ENCODE results near the gene CCK. TPM values are rescaled to one million over a fixed set of nuclear protein-coding genes. Genes with fewer than 3 reads are reported as not detected.

CCK gene
- total and polyA plus RNA-seq, 4 donors = 0.28 to 1.2 (median 0.41) TPM; not detected in 1

DNA sequence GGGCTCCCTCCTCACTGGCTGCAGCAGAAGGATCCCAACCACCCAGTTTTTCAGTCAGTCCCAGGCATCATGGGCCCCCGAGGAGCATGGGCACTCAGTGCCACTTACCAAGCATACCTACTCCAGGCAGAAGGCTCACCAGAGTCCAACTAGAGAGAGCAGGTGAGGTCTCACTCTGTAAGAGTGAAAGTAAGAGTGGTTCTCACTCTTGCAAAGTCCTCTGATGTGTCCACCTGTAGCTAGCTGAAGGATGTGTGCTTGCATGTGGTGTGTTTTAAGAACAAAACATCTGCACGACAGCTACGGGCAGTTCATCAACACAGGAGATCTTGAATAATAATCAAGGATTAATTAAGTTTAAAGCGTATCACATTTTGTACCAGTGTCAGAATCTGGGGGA is 49.7 kb downstream of the CCK start:
- DNase-seq (no peak), ATAC-seq (ENCODE audit: insufficient read depth, low FRiP score) (no peak)
- Histone ChIP-seq H3K4me3 (no peak overlapping the region), H3K27me3 (ENCODE audit: control insufficient read depth in 3 of 3, insufficient read depth in 3 of 3, low read length in 2 of 3) (no peaks in the 10 kb centered on the region), H3K9ac (ENCODE audit: insufficient read depth in 1 of 2, low read length in 2 of 2) (no peak overlapping the region), H3K9me3 (ENCODE audit: control insufficient read depth in 4 of 4, insufficient read depth in 3 of 4, low read length in 3 of 4) (no peaks in the 10 kb centered on the region), H3K4me1 (ENCODE audit: control insufficient read depth in 5 of 5, insufficient read depth in 5 of 5, low read length in 5 of 5) (peaks cover 0 to 4% (median 0%) of the 10 kb centered on the region in 5 donors), H3K27ac (ENCODE audit: low read depth in 1 of 2, low read length in 1 of 2) (no peak overlapping the region), H3K36me3 (ENCODE audit: control insufficient read depth in 4 of 4, insufficient read depth in 4 of 4, low read length in 4 of 4) (peaks cover 0 to 28% (median 4%) of the 10 kb centered on the region in 4 donors)
- TF ChIP-seq, protein P1, sequence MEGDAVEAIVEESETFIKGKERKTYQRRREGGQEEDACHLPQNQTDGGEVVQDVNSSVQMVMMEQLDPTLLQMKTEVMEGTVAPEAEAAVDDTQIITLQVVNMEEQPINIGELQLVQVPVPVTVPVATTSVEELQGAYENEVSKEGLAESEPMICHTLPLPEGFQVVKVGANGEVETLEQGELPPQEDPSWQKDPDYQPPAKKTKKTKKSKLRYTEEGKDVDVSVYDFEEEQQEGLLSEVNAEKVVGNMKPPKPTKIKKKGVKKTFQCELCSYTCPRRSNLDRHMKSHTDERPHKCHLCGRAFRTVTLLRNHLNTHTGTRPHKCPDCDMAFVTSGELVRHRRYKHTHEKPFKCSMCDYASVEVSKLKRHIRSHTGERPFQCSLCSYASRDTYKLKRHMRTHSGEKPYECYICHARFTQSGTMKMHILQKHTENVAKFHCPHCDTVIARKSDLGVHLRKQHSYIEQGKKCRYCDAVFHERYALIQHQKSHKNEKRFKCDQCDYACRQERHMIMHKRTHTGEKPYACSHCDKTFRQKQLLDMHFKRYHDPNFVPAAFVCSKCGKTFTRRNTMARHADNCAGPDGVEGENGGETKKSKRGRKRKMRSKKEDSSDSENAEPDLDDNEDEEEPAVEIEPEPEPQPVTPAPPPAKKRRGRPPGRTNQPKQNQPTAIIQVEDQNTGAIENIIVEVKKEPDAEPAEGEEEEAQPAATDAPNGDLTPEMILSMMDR (IDR thresholded peaks at IDR 0.05; ENCODE audit: control extremely low read depth, extremely low read depth) = no peak
- WGBS, 2 donors = 90 to 91% methylated on average over 4 of the region's 4 CpGs

DNA sequence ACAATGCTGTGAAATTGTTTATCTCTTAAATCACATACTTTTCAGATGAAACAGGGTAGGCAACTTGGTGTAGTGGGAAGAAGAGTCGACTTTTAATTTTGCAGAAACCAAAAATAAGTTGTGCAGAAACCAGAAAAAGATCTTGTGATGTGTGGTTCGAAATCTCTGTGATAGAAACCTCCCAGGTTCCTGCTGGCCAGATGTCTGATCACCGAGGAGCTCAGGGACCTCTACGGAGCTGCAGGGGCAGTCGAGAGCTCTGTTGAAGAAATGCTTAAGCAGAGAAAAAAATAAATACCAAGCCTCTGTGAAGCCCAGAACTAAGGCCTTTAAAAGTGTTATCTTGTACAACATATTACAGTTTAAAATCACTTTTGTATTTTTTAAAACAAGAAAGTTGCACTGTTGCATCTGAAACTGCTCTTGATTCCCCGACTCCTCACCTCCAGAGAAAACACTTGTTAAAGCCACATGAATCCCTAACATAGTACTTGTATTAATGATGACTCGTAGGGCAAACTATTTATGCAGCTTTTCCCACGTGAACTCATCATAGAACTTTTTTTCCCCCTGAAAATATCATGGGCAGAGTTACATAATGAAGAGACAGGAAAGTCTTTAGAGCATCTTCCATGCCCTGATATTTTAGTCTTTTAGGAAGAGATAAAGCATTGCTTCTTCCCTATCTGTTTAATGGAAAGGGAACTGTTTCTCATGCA is 51.3 kb downstream of the CCK start:
- no peak overlapping the region for H3K4me3 ChIP-seq
- WGBS, 2 donors = 68 to 83% methylated on average over 8 of the region's 8 CpGs

DNA sequence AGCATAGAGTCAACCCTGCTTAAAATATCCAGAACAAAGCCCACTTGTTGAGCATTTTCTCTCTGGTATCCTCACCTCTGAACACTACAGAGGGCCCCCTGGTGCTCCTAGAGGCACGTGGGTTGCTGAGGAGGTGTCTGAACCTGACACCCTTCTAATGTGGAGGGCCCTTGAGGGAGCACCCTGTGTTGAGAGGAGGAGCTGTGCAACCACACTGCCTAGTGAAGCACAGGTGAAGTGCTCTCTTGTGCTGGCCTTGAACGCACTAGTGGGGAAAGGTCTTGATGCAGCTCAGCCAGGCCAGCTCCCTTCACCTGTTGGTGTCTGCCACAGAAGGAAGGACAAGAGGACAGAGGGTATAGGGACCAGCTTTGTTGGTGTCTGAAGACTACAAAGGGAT is 51.9 kb downstream of the CCK start:
- Histone ChIP-seq H3K4me3 (no peak overlapping the region), H3K4me1 (ENCODE audit: control insufficient read depth in 5 of 5, insufficient read depth in 5 of 5, low read length in 5 of 5) (peaks cover 0 to 4% (median 0%) of the 10 kb centered on the region in 5 donors), H3K9ac (ENCODE audit: insufficient read depth in 1 of 2, low read length in 2 of 2) (no peak overlapping the region), H3K9me3 (ENCODE audit: control insufficient read depth in 4 of 4, insufficient read depth in 3 of 4, low read length in 3 of 4) (no peaks in the 10 kb centered on the region), H3K27ac (ENCODE audit: low read depth in 1 of 2, low read length in 1 of 2) (no peak overlapping the region), H3K27me3 (ENCODE audit: control insufficient read depth in 3 of 3, insufficient read depth in 3 of 3, low read length in 2 of 3) (no peaks in the 10 kb centered on the region), H3K36me3 (ENCODE audit: control insufficient read depth in 4 of 4, insufficient read depth in 4 of 4, low read length in 4 of 4) (peaks cover under 1 to 26% (median 6%) of the 10 kb centered on the region in 4 donors)
- ATAC-seq (ENCODE audit: insufficient read depth, low FRiP score) = no peak
- 70 to 75% methylated on average over 2 of the region's 2 CpGs for WGBS, 2 donors
- TF ChIP-seq, protein P1 (IDR thresholded peaks at IDR 0.05; ENCODE audit: control extremely low read depth, extremely low read depth) = no peak
- DNase-seq = peak in 2 of 3 donors; percentile 45 to 46

More for the DNA sequence above, 51.3 kb downstream of the CCK start:
- H3K9ac ChIP-seq (ENCODE audit: insufficient read depth in 1 of 2, low read length in 2 of 2) = no peak overlapping the region
- peaks cover 0 to 23% (median 7%) of the 10 kb centered on the region in 4 donors for H3K36me3 ChIP-seq (ENCODE audit: control insufficient read depth in 4 of 4, insufficient read depth in 4 of 4, low read length in 4 of 4)
- peaks cover 0 to 4% (median 0%) of the 10 kb centered on the region in 5 donors for H3K4me1 ChIP-seq (ENCODE audit: control insufficient read depth in 5 of 5, insufficient read depth in 5 of 5, low read length in 5 of 5)
- H3K27me3 ChIP-seq (ENCODE audit: control insufficient read depth in 3 of 3, insufficient read depth in 3 of 3, low read length in 2 of 3) = no peaks in the 10 kb centered on the region
- TF ChIP-seq, protein P1 (IDR thresholded peaks at IDR 0.05; ENCODE audit: control extremely low read depth, extremely low read depth) = no peak
- ATAC-seq (ENCODE audit: insufficient read depth, low FRiP score) (no peak), DNase-seq (no peak)
- H3K27ac ChIP-seq (ENCODE audit: low read depth in 1 of 2, low read length in 1 of 2) = no peak overlapping the region
- H3K9me3 ChIP-seq (ENCODE audit: control insufficient read depth in 4 of 4, insufficient read depth in 3 of 4, low read length in 3 of 4) = no peaks in the 10 kb centered on the region
